Measurements from ENCODE around the gene SSX2. TPM values are rescaled to one million over a fixed set of nuclear protein-coding genes. Genes with fewer than 3 reads are reported as not detected.
"Not testable (repeated sequence)": the region's sequence is repeated elsewhere in the genome, so short reads cannot be mapped to it uniquely, and the experiment has no call there.

The SSX2 gene
- total RNA-seq, 1 experiment from 2014 or later: not detected

GRCh38 chrX:52655475-52655874, 51.5 kb downstream of the SSX2 start:
- H3K9ac ChIP-seq (ENCODE audit: low read length); H3K9me3 ChIP-seq (ENCODE audit: control insufficient read depth in 1 of 2, insufficient read depth in 1 of 2, low read depth in 1 of 2, low read length in 2 of 2); BruUV-seq (replicated peaks); H2AFZ ChIP-seq (ENCODE audit: low read depth, low read length, poor library complexity, severe bottlenecking); POLR2A ChIA-PET; CTCF ChIA-PET; H3K4me2 ChIP-seq (ENCODE audit: low read length); H3K27ac ChIP-seq (ENCODE audit: low read depth, low read length); RAD21 ChIA-PET (ENCODE audit: low non-redundant PET in 1 of 2, low total read pairs in 2 of 2, uncharacterized antibody in 2 of 2, unreplicated experiment in 2 of 2); H3K4me1 ChIP-seq (ENCODE audit: control insufficient read depth in 1 of 2, insufficient read depth in 2 of 2, low read length in 2 of 2); H3K36me3 ChIP-seq (ENCODE audit: control insufficient read depth in 1 of 2, insufficient read depth in 2 of 2, low read length in 2 of 2); H4K20me1 ChIP-seq (ENCODE audit: insufficient read depth); DNase-seq (ENCODE audit: low read depth, low spot score); H3K79me2 ChIP-seq (ENCODE audit: insufficient read depth, low read length); intact Hi-C loops (cut with micrococcal nuclease); H3K27me3 ChIP-seq (ENCODE audit: insufficient read depth, low read length); ATAC-seq; H3K4me3 ChIP-seq (replicated peaks in 1 of 2; ENCODE audit: low read depth in 1 of 2, low read length in 2 of 2); H3K9me2 ChIP-seq (ENCODE audit: insufficient read depth): not testable (repeated sequence)

GRCh38 chrX:52654800-52655199, 52.2 kb downstream of the SSX2 start, which contains the start of gene SSX7:
TSS of gene SSX7 (minus strand) at chrX:52654900. CDS start at chrX:52653472, 1,428 bp downstream.
- H3K9me3 ChIP-seq (ENCODE audit: control insufficient read depth in 1 of 2, insufficient read depth in 1 of 2, low read depth in 1 of 2, low read length in 2 of 2); BruUV-seq (replicated peaks); CTCF ChIA-PET: not testable (repeated sequence)

GRCh38 chrX:52650676-52651075, 56.3 kb downstream of the SSX2 start:
- CTCF ChIA-PET; H3K36me3 ChIP-seq (ENCODE audit: control insufficient read depth in 1 of 2, insufficient read depth in 2 of 2, low read length in 2 of 2); H3K9me2 ChIP-seq (ENCODE audit: insufficient read depth); intact Hi-C loops (cut with micrococcal nuclease); H3K4me3 ChIP-seq (replicated peaks in 1 of 2; ENCODE audit: low read depth in 1 of 2, low read length in 2 of 2); H3K4me2 ChIP-seq (ENCODE audit: low read length); RAD21 ChIA-PET (ENCODE audit: low non-redundant PET in 1 of 2, low total read pairs in 2 of 2, uncharacterized antibody in 2 of 2, unreplicated experiment in 2 of 2); DNase-seq (ENCODE audit: low read depth, low spot score); POLR2A ChIA-PET; BruUV-seq (replicated peaks); H2AFZ ChIP-seq (ENCODE audit: low read depth, low read length, poor library complexity, severe bottlenecking); H3K27me3 ChIP-seq (ENCODE audit: insufficient read depth, low read length); H3K4me1 ChIP-seq (ENCODE audit: control insufficient read depth in 1 of 2, insufficient read depth in 2 of 2, low read length in 2 of 2); H3K9ac ChIP-seq (ENCODE audit: low read length); H4K20me1 ChIP-seq (ENCODE audit: insufficient read depth); H3K9me3 ChIP-seq (ENCODE audit: control insufficient read depth in 1 of 2, insufficient read depth in 1 of 2, low read depth in 1 of 2, low read length in 2 of 2); H3K79me2 ChIP-seq (ENCODE audit: insufficient read depth, low read length); H3K27ac ChIP-seq (ENCODE audit: low read depth, low read length); ATAC-seq: not testable (repeated sequence)

More at GRCh38 chrX:52654800-52655199, 52.2 kb downstream of the SSX2 start, which contains the start of gene SSX7:
- H3K4me2 ChIP-seq (ENCODE audit: low read length); H3K4me3 ChIP-seq (replicated peaks in 1 of 2; ENCODE audit: low read depth in 1 of 2, low read length in 2 of 2); H3K9ac ChIP-seq (ENCODE audit: low read length); H2AFZ ChIP-seq (ENCODE audit: low read depth, low read length, poor library complexity, severe bottlenecking); H3K79me2 ChIP-seq (ENCODE audit: insufficient read depth, low read length); H3K27me3 ChIP-seq (ENCODE audit: insufficient read depth, low read length); H4K20me1 ChIP-seq (ENCODE audit: insufficient read depth); H3K4me1 ChIP-seq (ENCODE audit: control insufficient read depth in 1 of 2, insufficient read depth in 2 of 2, low read length in 2 of 2); intact Hi-C loops (cut with micrococcal nuclease); RAD21 ChIA-PET (ENCODE audit: low non-redundant PET in 1 of 2, low total read pairs in 2 of 2, uncharacterized antibody in 2 of 2, unreplicated experiment in 2 of 2); DNase-seq (ENCODE audit: low read depth, low spot score); H3K27ac ChIP-seq (ENCODE audit: low read depth, low read length); H3K36me3 ChIP-seq (ENCODE audit: control insufficient read depth in 1 of 2, insufficient read depth in 2 of 2, low read length in 2 of 2); H3K9me2 ChIP-seq (ENCODE audit: insufficient read depth); POLR2A ChIA-PET; ATAC-seq: not testable (repeated sequence)

- BruUV-seq (replicated peaks); H3K4me2 ChIP-seq (ENCODE audit: low read length); H3K9ac ChIP-seq (ENCODE audit: low read length); H3K4me3 ChIP-seq (replicated peaks in 1 of 2; ENCODE audit: low read depth in 1 of 2, low read length in 2 of 2); H4K20me1 ChIP-seq (ENCODE audit: insufficient read depth); H3K27ac ChIP-seq (ENCODE audit: low read depth, low read length); H2AFZ ChIP-seq (ENCODE audit: low read depth, low read length, poor library complexity, severe bottlenecking); H3K79me2 ChIP-seq (ENCODE audit: insufficient read depth, low read length); POLR2A ChIA-PET; ATAC-seq; H3K27me3 ChIP-seq (ENCODE audit: insufficient read depth, low read length); H3K9me3 ChIP-seq (ENCODE audit: control insufficient read depth in 1 of 2, insufficient read depth in 1 of 2, low read depth in 1 of 2, low read length in 2 of 2); H3K4me1 ChIP-seq (ENCODE audit: control insufficient read depth in 1 of 2, insufficient read depth in 2 of 2, low read length in 2 of 2); H3K36me3 ChIP-seq (ENCODE audit: control insufficient read depth in 1 of 2, insufficient read depth in 2 of 2, low read length in 2 of 2); intact Hi-C loops (cut with micrococcal nuclease); DNase-seq (ENCODE audit: low read depth, low spot score); H3K9me2 ChIP-seq (ENCODE audit: insufficient read depth); CTCF ChIA-PET; RAD21 ChIA-PET (ENCODE audit: low non-redundant PET in 1 of 2, low total read pairs in 2 of 2, uncharacterized antibody in 2 of 2, unreplicated experiment in 2 of 2): not testable (repeated sequence)
Observed at GRCh38 chrX:52648956-52649355, 58.0 kb downstream of the SSX2 start.

Measured in HCT116 (cell line).